PC-9 (cell line): ENCODE data around the gene IGFBP6.

ENCODE experiments used
- EZH2 ChIP-seq: fragments of 200-600 bp; sonication (generic); IDR thresholded peaks from 2 replicates; pipeline ENCODE4 v1.8.0; 2017; ENCODE audit warnings: antibody characterized with exemption, low read depth
- TF ChIP-seq, protein P1 (sequence below): fragments of 200-600 bp; sonication (generic); conservative IDR thresholded peaks from 2 replicates; pipeline ENCODE4 v1.6.1; 2017; ENCODE audit warnings: mixed run types, antibody characterized with exemption, mild to moderate bottlenecking, moderate library complexity

DNA sequence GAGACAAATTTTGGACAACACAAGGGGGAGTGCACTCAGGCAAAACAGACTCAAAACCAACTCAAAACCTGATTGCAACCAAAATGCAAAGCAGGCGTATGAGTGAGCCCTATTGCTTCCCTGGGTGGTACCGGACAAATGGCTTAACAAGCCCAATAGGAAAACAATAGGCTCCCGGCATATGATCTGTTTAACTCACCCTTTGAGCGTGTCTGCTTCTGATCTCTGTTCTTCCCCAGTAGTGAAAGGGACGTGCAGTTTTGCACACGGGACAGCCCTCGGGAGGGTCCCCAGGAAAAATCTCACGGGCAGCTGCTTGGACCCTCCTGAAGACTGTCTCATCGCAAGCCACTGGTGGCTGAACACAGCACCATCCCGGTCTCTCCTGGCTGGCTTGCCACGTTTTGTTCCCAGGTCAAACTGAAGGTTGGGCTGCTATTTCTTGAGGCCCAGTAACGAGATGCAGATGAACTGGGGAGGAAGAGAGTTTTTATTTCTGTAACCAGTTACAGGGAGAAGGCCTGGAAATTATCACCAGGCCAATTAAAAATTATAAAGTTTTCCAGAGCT lies 15.8 kb downstream of the IGFBP6 start:
- TF ChIP-seq, protein P1, sequence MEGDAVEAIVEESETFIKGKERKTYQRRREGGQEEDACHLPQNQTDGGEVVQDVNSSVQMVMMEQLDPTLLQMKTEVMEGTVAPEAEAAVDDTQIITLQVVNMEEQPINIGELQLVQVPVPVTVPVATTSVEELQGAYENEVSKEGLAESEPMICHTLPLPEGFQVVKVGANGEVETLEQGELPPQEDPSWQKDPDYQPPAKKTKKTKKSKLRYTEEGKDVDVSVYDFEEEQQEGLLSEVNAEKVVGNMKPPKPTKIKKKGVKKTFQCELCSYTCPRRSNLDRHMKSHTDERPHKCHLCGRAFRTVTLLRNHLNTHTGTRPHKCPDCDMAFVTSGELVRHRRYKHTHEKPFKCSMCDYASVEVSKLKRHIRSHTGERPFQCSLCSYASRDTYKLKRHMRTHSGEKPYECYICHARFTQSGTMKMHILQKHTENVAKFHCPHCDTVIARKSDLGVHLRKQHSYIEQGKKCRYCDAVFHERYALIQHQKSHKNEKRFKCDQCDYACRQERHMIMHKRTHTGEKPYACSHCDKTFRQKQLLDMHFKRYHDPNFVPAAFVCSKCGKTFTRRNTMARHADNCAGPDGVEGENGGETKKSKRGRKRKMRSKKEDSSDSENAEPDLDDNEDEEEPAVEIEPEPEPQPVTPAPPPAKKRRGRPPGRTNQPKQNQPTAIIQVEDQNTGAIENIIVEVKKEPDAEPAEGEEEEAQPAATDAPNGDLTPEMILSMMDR: no peak
- no peak for TF ChIP-seq EZH2
